ENCODE measurements around the gene DNAJC8.

DNA sequence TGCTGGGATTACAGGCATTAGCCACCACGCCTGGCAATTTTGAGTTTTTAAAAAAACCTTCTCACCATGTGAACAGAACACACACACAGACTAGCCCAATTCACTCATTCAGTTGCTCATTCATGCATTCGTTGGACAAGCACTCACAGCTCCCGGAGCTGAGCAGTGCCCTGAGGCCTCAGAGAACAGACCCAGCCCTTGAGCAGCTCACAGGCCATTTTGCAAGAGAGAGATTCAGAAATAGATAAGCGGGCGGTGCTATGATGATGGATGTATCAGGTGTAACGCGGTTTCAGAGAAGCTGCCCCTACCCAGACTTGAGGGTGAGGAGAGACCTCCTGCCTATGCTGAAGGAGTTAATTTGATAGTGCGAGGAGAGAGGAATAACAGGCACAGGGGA, 74.9 kb downstream of the DNAJC8 start:
- TF ChIP-seq MAX (IDR thresholded peaks at IDR 0.05; ENCODE audit: low read depth, low read length) (no peak), MTA2 (IDR thresholded peaks at IDR 0.05; ENCODE audit: low read depth) (no peak), FOS (IDR thresholded peaks at IDR 0.05; ENCODE audit: borderline replicate concordance, extremely low read depth, insufficient read length) (no peak), POLR2AphosphoS5 (IDR thresholded peaks at IDR 0.05; ENCODE audit: low read length) (no peak), POLR2A (IDR thresholded peaks at IDR 0.05; ENCODE audit: low read depth, low read length) (no peak), YY1 (IDR thresholded peaks at IDR 0.05; ENCODE audit: low read depth, low read length) (no peak), GATAD2B (conservative IDR thresholded peaks at IDR 0.05; ENCODE audit: low read depth) (no peak), BCL3 (IDR thresholded peaks at IDR 0.05; ENCODE audit: borderline replicate concordance, insufficient read depth, low read depth, low read length, poor library complexity, severe bottlenecking) (no peak)
- TF ChIP-seq, protein P1, sequence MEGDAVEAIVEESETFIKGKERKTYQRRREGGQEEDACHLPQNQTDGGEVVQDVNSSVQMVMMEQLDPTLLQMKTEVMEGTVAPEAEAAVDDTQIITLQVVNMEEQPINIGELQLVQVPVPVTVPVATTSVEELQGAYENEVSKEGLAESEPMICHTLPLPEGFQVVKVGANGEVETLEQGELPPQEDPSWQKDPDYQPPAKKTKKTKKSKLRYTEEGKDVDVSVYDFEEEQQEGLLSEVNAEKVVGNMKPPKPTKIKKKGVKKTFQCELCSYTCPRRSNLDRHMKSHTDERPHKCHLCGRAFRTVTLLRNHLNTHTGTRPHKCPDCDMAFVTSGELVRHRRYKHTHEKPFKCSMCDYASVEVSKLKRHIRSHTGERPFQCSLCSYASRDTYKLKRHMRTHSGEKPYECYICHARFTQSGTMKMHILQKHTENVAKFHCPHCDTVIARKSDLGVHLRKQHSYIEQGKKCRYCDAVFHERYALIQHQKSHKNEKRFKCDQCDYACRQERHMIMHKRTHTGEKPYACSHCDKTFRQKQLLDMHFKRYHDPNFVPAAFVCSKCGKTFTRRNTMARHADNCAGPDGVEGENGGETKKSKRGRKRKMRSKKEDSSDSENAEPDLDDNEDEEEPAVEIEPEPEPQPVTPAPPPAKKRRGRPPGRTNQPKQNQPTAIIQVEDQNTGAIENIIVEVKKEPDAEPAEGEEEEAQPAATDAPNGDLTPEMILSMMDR (IDR thresholded peaks at IDR 0.05 in 2 of 3, conservative IDR thresholded peaks at IDR 0.05 in 1 of 3; ENCODE audit: control insufficient read depth in 2 of 3, extremely low read depth in 1 of 3, insufficient read depth in 1 of 3, low read depth in 3 of 3, low read length in 3 of 3), result no peak
- TF ChIP-seq, protein P2, sequence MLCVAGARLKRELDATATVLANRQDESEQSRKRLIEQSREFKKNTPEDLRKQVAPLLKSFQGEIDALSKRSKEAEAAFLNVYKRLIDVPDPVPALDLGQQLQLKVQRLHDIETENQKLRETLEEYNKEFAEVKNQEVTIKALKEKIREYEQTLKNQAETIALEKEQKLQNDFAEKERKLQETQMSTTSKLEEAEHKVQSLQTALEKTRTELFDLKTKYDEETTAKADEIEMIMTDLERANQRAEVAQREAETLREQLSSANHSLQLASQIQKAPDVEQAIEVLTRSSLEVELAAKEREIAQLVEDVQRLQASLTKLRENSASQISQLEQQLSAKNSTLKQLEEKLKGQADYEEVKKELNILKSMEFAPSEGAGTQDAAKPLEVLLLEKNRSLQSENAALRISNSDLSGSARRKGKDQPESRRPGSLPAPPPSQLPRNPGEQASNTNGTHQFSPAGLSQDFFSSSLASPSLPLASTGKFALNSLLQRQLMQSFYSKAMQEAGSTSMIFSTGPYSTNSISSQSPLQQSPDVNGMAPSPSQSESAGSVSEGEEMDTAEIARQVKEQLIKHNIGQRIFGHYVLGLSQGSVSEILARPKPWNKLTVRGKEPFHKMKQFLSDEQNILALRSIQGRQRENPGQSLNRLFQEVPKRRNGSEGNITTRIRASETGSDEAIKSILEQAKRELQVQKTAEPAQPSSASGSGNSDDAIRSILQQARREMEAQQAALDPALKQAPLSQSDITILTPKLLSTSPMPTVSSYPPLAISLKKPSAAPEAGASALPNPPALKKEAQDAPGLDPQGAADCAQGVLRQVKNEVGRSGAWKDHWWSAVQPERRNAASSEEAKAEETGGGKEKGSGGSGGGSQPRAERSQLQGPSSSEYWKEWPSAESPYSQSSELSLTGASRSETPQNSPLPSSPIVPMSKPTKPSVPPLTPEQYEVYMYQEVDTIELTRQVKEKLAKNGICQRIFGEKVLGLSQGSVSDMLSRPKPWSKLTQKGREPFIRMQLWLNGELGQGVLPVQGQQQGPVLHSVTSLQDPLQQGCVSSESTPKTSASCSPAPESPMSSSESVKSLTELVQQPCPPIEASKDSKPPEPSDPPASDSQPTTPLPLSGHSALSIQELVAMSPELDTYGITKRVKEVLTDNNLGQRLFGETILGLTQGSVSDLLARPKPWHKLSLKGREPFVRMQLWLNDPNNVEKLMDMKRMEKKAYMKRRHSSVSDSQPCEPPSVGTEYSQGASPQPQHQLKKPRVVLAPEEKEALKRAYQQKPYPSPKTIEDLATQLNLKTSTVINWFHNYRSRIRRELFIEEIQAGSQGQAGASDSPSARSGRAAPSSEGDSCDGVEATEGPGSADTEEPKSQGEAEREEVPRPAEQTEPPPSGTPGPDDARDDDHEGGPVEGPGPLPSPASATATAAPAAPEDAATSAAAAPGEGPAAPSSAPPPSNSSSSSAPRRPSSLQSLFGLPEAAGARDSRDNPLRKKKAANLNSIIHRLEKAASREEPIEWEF (IDR thresholded peaks at IDR 0.05; ENCODE audit: insufficient replicate concordance, low read depth, low read length), result no peak

Measured in GM12878 (cell line).